Right cardiac atrium (tissue), 5 donors: ENCODE data around the gene FRAT1. TPM values are rescaled to one million over a fixed set of nuclear protein-coding genes. Genes with fewer than 3 reads are reported as not detected.
"Not testable (repeated sequence)": the region's sequence is repeated elsewhere in the genome, so short reads cannot be mapped to it uniquely, and the experiment has no call there.

Experiments used
- ATAC-seq, 2 donors: fragments of 200-7000 bp; cut with Tn5 transposase; one replicate each; pipeline versions ENCODE4 v1.8.0 to v1.9.1; 2020; ENCODE audit warnings: moderate library complexity in 2 of 2, mild to moderate bottlenecking in 1 of 2
- DNase-seq, 3 donors: peaks; one replicate each; pipeline ENCODE4 v3.0.0-alpha.2; 2020
- H3K27ac ChIP-seq: one replicate; pipeline ENCODE4 v1.5.1; 2013; ENCODE audit warnings: mild to moderate bottlenecking, low read length, control low read depth, moderate library complexity
- H3K27me3 ChIP-seq: one replicate; pipeline ENCODE4 v1.6.1; 2013; ENCODE audit not compliant: control insufficient read depth, insufficient read depth
- H3K4me1 ChIP-seq: one replicate; pipeline ENCODE4 v1.6.1; 2013; ENCODE audit warnings: low read length; ENCODE audit not compliant: control insufficient read depth, insufficient read depth
- H3K4me3 ChIP-seq: one replicate; pipeline ENCODE4 v1.5.1; 2013; ENCODE audit warnings: low read length, control low read depth
- H3K9me3 ChIP-seq: one replicate; pipeline ENCODE4 v1.6.1; 2013; ENCODE audit warnings: low read length; ENCODE audit not compliant: control insufficient read depth
- WGBS: extraction: QIAGEN DNeasy Blood & Tissue Kit; methylation state at CpG from one replicate; pipeline ENCODE4 v1.1.7; 2013; 5-methylcytosine and 5-hydroxymethylcytosine counted together
- intact Hi-C, 4 donors: fragments of 100-400 bp; cut with DNase I; formaldehyde crosslinking; loops; one replicate each; pipeline versions ENCODE4 v1.11.0 to v1.14.0; 2022 to 2023
- polyA plus RNA-seq: library from polyadenylated mRNA; stranded (reverse); fragments of 200-250 nt; gene quantifications from one replicate; pipeline ENCODE4 v1.2.3, GENCODE V29; 2013
- total RNA-seq, 4 donors: library from RNA; stranded (reverse); fragmentation: NEBNext Ultra II Directional; extraction: Animal tissue kit (Norgen Biotek cat#: 25700); gene quantifications; one replicate each; pipeline ENCODE4 v1.2.1, GENCODE V29; 2021
- donor health status: healthy with polysubstance abuse.
- donor health status: DM: no; HTN: yes; CAD: no.
- donor health status: DM: no; HTN: no; CAD: no.
- donor health status: DM: no; HTN: yes; CAD: no; lungs with severe emphysema.
- donor health status: DM: yes; HTN: yes; CAD: no.

Gene FRAT1
- total and polyA plus RNA-seq, 5 donors: 1.6 to 6.6 (median 6.1) TPM

- ATAC-seq, H3K4me1 ChIP-seq, DNase-seq, H3K9me3 ChIP-seq, H3K27ac ChIP-seq, H3K27me3 ChIP-seq, H3K4me3 ChIP-seq: not testable (repeated sequence)
- 93% methylated on average over 17 of the region's 17 CpGs for WGBS
- intact Hi-C loops: loop anchor here in 1 of 4 donors (5.0 kb wide), 1 partner anchor 42 kb away; the partner anchor contains the start of gene FRAT2
Measured at GRCh38 chr10:97290576-97291356, 28.3 kb upstream of the FRAT1 start.

GRCh38 chr10:97291357-97292096 lies 27.5 kb upstream of the FRAT1 start:
- WGBS: 59% methylated on average over 25 of the region's 25 CpGs
- DNase-seq (no peak), ATAC-seq (no peak)
- Histone ChIP-seq H3K4me1 (peaks cover 2% of the 10 kb centered on the region), H3K4me3 (peak overlapping the region; percentile 75), H3K9me3 (no peaks in the 10 kb centered on the region), H3K27ac (peak overlapping the region; percentile 91), H3K27me3 (no peaks in the 10 kb centered on the region)
- intact Hi-C loops: loop anchor here in 1 of 4 donors (5.0 kb wide), 1 partner anchor 41 kb away; the partner anchor contains the start of gene FRAT2

GRCh38 chr10:97292097-97292861 lies 26.8 kb upstream of the FRAT1 start, which contains the start of gene ARHGAP19:
Gene ARHGAP19, minus strand, starts transcription at chr10:97292637. Its CDS starts 10 bp downstream, at chr10:97292627.
- intact Hi-C loops: loop anchor here in 1 of 4 donors (5.0 kb wide), 1 partner anchor 40 kb away; the partner anchor contains the start of gene FRAT2

GRCh38 chr10:97292862-97293198 lies 26.2 kb upstream of the FRAT1 start:
- ATAC-seq (no peak), DNase-seq (no peak)
- Histone ChIP-seq H3K4me3 (no peak overlapping the region), H3K9me3 (no peaks in the 10 kb centered on the region), H3K4me1 (peaks cover 2% of the 10 kb centered on the region), H3K27me3 (no peaks in the 10 kb centered on the region), H3K27ac (no peak overlapping the region)
- whole genome bisulfite sequencing: 59% methylated on average over 3 of the region's 3 CpGs
- intact Hi-C loops: loop anchor here in 1 of 4 donors (5.0 kb wide), 1 partner anchor 39 kb away; the partner anchor contains the start of gene FRAT2

More at GRCh38 chr10:97292097-97292861, 26.8 kb upstream of the FRAT1 start, which contains the start of gene ARHGAP19:
- Histone ChIP-seq H3K4me1 (peaks cover 2% of the 10 kb centered on the region), H3K9me3 (no peaks in the 10 kb centered on the region), H3K27me3 (no peaks in the 10 kb centered on the region), H3K4me3 (peak within 1 kb of the TSS; percentile 75), H3K27ac (peak within 1 kb of the TSS; percentile 91)
- WGBS: under 1% methylated on average over 55 of the region's 55 CpGs
- ATAC-seq (peak; percentile 99), DNase-seq (peak; percentile 96 to 97 (median 96))

- no peaks in the 10 kb centered on the region for H3K4me1 ChIP-seq
- H3K27ac ChIP-seq: peak overlapping the region; percentile 15
- ATAC-seq: peak; percentile 62 to 70
- no peak overlapping the region for H3K4me3 ChIP-seq
- no peaks in the 10 kb centered on the region for H3K27me3 ChIP-seq
- WGBS: 64% methylated on average over 8 of the region's 8 CpGs
- intact Hi-C loops: no loop called here
- no peaks in the 10 kb centered on the region for H3K9me3 ChIP-seq
- no peak for DNase-seq
Measured at GRCh38 chr10:97297556-97298222, 21.4 kb upstream of the FRAT1 start.

- DNase-seq (no peak), ATAC-seq (no peak)
- Histone ChIP-seq H3K4me1 (no peaks in the 10 kb centered on the region), H3K27ac (no peak overlapping the region), H3K4me3 (no peak overlapping the region), H3K27me3 (no peaks in the 10 kb centered on the region), H3K9me3 (no peaks in the 10 kb centered on the region)
- WGBS: 45% methylated on average over 3 of the region's 3 CpGs
- intact Hi-C loops: no loop called here
Measured at GRCh38 chr10:97298223-97298571, 20.9 kb upstream of the FRAT1 start.

GRCh38 chr10:97300980-97301379 lies 18.1 kb upstream of the FRAT1 start:
- Histone ChIP-seq H3K27ac (no peak overlapping the region), H3K4me1 (no peaks in the 10 kb centered on the region), H3K27me3 (no peaks in the 10 kb centered on the region), H3K9me3 (no peaks in the 10 kb centered on the region), H3K4me3 (no peak overlapping the region)
- DNase-seq (no peak), ATAC-seq (no peak)
- intact Hi-C loops: no loop called here
- 90% methylated on average over 3 of the region's 3 CpGs for WGBS

GRCh38 chr10:97302088-97302791 lies 16.8 kb upstream of the FRAT1 start:
- intact Hi-C loops: no loop called here
- ATAC-seq (no peak), DNase-seq (no peak)
- 90% methylated on average over 11 of the region's 11 CpGs for WGBS
- no peaks in the 10 kb centered on the region for H3K27me3 ChIP-seq
- no peak overlapping the region for H3K27ac ChIP-seq
- no peaks in the 10 kb centered on the region for H3K9me3 ChIP-seq
- H3K4me1 ChIP-seq: no peaks in the 10 kb centered on the region
- no peak overlapping the region for H3K4me3 ChIP-seq

GRCh38 chr10:97307441-97307840 lies 11.6 kb upstream of the FRAT1 start:
- Histone ChIP-seq H3K27me3 (no peaks in the 10 kb centered on the region), H3K4me1 (no peaks in the 10 kb centered on the region), H3K9me3 (no peaks in the 10 kb centered on the region), H3K27ac (no peak overlapping the region), H3K4me3 (no peak overlapping the region)
- DNase-seq (no peak), ATAC-seq (no peak)
- intact Hi-C loops: no loop called here
- WGBS: 88% methylated on average over 1 of the region's 1 CpG
